Fibroblast of upper back skin (primary cell): ENCODE results near the gene PPFIA3.
A peak's percentile ranks its signal among the peaks of the same experiment; 100 is the strongest.
"Not testable (repeated sequence)": the region's sequence is repeated elsewhere in the genome, so short reads cannot be mapped to it uniquely, and the experiment has no call there.

ENCODE experiments used
- DNase-seq: peaks from one replicate; pipeline ENCODE4 v3.0.0-alpha.2; 2013

The PPFIA3 gene

DNA sequence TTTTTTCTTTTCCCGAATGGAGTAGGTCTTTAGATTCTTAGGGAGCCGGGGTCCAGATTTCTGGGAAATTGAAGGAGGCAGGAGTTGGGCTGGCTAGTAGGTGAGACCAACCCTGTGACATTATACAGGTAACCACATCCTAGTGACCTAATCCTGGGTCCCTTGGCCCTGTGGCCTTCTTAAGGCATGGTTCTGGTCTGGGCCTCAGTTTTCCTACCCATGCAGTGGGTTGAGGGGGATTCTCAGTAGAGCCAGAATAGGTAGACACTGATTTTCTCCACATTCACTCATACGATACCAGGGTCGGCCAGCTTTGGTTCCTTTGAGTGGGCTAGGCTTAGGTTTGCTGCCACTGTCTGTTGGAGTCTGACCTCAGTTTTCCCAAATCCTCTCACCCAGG is 7.2 kb downstream of the PPFIA3 start:
- DNase-seq = no peak

DNA sequence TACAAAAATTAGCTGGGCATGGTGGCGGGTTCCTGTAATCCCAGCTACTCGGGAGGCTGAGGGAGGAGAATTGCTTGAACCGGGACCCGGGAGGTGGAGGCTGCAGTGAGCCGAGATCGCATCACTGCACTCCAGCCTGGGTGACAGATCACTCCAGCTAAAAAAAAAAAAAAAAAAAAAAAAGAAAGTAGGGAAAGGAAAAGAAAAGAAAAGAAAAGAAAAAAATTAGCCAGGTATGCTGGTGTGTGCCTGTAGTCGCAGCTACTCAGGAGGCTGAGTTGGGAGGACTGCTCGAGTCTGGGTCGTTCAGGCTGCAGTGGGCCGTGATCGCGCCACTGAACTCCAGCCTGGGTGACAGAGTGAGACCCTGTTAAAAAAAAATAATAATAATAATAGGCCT is 7.9 kb downstream of the PPFIA3 start:
- DNase-seq = not testable (repeated sequence)

DNA sequence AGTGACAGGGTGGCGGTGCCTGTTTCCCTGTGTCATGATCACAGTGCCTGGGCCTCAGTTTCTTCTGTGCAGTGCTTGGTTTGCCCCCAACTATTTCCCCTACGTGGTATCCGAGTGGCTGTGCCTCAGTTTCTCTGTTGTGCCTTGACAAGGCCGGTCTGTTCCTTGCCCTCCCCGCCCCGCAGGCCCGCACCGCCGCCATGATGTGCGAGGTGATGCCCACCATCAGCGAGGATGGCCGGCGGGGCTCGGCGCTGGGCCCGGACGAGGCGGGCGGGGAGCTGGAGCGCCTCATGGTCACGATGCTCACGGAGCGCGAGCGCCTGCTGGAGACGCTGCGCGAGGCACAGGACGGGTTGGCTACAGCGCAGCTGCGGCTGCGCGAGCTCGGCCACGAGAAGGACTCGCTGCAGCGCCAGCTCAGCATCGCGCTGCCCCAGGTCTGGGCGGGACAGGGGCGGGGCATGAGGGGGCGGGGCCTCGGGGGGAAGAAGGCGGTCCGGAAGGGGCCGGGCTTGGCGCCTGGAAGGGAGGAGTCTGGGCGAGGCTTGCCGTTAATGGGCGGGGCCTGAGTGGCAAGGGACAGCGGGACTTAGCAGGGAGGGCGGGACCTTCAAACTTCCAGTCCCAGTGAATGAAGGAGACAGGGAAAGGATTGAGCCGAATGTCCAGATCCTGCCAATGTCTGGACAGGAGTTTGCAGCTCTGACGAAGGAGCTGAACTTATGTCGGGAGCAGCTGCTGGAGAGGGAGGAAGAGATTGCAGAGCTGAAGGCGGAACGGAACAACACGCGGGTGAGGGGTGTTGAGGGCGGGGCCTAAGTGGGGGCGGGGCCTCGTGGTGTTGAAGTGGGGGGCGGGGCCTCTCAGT is 8.6 kb downstream of the PPFIA3 start:
- peak; percentile 96 for DNase-seq

DNA sequence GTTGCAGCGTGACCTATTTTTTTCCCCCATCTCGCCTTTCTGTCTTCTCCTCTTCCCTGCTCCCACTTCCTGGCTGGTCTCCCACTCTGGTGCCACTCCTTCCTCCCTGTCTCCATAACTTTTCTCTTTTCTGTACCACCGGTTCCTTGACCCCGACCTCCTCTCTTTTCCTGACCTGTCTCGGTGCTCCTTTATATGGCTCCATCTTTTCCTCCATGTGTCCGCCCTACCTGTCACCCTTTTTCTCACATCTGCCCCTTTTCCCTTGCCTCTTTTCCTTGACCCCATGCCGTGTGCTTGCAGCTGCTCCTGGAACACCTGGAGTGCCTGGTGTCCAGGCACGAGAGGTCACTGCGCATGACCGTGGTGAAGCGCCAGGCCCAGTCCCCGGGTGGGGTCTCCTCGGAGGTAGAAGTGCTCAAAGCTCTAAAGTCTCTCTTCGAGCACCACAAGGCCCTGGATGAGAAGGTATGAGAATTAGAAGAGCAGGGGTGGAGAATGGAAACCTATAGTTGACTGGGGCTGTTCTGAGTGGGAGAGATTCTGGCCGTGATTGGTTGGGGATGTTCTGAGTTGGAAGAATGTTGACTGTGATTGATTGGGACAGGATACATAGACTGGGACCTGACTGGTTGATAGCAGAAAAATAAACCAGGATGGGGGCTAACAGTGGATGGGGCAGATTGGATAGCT is 9.3 kb downstream of the PPFIA3 start:
- no peak for DNase-seq

DNA sequence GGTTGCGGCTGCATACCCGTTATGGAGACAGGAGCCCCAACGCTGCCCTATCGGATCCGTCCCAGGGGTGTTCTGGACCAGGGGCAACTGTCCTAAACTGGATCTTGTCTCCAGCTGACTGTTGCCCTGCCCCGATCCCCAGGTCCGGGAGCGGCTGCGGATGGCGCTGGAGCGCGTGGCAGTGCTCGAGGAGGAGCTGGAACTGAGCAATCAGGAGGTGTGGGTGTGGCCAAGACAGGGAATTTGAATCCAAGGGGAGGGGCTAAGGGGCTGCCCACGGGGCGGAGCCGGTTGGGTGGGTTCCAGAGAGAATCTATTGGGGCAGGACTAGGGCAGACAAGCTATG is 9.9 kb downstream of the PPFIA3 start:
- no peak for DNase-seq

DNA sequence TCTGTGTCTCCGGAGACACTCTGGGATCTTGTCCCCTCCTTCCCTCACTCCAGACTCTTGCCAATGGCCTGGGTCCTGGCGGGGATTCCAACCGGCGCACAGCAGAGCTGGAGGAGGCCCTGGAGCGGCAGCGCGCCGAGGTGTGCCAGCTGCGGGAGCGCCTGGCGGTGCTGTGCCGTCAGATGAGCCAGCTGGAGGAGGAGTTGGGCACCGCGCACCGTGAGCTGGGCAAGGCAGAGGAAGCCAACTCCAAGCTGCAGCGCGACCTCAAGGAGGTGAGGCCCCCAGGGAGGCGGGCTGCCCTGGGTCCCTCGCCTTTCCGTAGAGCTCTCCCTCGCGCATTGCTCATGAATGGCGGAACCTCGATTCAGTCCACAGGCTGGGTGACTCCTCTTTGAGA is 11.0 kb downstream of the PPFIA3 start:
- no peak for DNase-seq

DNA sequence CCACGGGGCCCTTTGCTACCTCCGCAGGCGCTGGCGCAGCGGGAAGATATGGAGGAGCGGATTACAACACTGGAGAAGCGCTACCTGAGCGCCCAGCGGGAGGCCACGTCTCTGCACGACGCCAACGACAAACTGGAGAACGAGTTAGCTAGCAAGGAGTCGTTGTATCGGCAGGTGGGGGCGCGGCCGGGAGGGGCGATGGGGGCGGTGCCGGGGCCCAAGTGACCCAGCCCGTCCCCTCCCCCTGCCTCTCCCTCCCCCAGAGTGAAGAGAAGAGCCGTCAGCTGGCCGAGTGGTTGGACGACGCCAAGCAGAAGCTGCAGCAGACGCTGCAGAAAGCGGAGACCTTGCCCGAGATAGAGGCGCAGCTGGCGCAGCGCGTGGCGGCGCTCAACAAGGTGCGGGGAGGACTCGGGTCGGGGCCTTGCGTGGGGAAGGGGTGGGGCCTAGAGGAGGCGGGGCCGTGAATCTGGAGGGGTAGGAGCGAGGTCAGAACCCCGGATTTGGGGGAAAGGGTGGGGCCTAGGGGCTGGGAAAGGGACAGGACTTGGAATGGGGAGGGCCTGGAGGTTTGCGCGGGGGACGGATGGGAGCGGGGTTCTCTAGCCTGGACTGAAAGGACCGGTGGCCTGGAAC is 13.7 kb downstream of the PPFIA3 start:
- DNase-seq = no peak

DNA sequence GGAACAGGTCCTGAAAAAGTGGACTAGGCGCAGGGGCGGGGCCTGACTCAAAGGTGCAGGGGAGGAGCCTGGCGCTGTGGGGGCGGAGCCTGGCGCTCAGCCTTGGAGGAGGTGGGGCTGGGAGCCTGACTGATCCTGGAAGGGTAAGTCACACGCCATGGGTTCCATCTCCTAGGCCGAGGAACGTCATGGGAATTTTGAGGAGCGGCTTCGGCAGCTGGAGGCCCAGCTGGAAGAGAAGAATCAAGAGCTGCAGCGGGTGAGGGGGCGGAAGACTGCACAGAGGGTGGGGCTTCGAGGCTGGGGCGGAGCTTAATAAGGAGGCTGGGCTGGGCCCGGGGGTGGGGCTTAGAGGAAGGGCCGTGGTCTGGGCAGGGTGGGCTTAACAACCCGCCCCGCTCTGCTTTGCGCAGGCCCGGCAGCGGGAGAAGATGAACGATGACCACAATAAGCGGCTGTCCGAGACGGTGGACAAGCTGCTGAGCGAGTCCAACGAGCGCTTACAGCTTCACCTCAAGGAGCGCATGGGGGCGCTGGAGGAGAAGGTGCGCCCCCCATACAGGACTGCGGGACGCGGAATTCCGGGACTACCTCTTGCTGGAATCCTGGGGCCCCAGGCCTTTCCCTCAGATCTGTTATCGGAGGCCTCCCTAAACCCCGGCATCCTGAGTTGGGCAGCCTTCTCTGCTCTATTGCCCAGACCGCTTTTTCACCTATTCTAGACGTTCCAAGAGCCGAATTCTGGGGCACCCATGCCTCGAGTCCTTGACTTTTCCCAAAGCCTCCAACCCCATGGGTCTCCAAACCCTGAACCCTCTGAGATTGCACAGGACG is 14.5 kb downstream of the PPFIA3 start:
- DNase-seq = peak; percentile 48

DNA sequence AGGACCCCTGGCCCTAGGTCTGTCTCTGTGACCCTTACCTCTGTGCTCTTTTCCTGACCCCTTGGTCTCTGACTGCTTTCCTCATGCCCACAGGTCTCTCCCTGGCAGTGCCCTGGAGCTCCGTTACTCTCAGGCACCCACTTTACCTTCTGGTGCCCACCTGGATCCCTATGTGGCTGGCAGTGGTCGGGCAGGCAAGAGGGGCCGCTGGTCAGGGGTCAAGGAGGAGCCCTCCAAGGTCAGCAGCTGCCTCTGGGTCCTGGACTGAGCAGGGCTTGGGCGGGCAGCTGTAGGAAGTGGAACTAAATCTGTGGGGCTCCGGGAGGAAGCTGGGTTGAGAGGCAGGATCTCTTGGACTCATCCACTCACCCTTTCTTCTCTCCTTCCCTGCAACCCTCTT is 16.3 kb downstream of the PPFIA3 start:
- DNase-seq = no peak

DNA sequence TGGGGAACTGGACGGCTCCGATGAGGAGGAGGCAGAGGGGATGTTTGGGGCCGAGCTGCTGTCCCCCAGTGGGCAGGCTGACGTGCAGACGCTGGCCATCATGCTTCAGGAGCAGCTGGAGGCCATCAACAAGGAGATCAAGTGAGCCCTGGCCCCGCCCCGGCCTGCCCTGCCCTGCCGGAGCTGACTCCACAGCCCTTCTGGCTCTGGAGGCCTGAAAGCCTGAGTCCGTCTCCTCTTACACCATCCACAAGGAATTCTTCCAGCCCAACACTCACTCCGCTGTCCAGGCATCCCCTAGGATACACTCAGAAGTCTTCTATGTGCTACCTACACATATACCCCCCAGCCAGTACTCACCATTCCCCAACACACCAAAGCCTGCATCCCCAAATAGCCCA is 17.4 kb downstream of the PPFIA3 start:
- DNase-seq = no peak

DNA sequence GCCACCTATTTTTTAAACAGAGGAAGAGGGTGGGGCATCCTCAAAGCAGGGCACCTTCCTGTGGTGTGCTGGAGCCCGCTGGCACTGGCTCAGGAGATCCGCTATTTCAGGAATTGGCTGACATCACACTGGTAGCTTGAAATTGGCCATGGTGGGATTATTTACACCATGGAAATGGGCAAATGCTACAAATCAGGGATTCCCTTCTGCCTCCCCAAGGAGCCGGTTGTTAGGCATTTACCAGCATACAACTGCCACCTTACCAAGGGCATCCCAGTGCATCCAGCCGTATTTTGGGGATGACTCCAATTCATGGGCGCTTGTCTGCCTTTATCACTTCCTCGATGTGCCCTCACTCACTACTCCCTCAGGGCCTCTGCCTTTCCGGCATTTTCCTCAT is 21.6 kb downstream of the PPFIA3 start:
- DNase-seq = no peak

DNA sequence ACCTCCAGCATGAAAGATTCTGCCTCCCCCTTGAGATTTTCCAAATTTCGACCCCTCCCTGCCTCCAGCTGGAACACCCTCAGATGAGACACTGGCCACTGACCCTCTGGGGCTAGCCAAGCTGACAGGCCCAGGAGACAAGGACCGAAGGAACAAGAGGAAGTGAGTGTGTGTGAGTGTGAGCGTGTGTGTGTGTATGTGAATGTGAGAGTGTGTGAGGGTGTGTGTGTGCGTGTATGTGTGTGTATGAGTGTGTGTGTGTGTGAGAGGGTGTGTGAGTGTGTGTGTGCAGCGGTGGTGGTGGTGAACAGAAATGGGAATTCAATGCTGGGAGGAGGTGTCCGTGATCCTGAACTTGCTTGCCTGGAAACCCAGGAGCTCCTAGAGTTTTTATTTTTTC is 22.0 kb downstream of the PPFIA3 start:
- no peak for DNase-seq

DNA sequence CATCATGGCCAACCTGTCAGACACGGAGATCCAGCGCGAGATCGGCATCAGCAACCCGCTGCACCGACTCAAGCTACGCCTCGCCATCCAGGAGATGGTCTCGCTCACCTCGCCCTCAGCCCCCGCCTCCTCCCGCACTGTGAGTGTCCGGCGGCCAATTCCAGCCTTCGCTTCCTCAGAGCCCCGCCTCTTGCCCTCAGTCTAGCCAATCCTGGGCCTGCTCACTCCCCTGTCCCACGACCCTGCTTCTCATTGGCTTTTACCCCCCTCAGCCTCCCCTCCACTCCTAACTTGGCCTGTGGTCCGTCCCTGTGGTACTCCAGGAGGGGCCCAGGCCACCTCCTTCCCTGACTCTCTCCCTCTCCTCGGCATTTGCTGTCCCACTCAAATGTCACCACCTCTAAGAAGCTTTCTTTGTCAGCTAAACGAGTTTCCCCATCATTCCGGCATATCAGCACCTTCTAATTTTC is 23.6 kb downstream of the PPFIA3 start:
- peak; percentile 93 for DNase-seq

DNA sequence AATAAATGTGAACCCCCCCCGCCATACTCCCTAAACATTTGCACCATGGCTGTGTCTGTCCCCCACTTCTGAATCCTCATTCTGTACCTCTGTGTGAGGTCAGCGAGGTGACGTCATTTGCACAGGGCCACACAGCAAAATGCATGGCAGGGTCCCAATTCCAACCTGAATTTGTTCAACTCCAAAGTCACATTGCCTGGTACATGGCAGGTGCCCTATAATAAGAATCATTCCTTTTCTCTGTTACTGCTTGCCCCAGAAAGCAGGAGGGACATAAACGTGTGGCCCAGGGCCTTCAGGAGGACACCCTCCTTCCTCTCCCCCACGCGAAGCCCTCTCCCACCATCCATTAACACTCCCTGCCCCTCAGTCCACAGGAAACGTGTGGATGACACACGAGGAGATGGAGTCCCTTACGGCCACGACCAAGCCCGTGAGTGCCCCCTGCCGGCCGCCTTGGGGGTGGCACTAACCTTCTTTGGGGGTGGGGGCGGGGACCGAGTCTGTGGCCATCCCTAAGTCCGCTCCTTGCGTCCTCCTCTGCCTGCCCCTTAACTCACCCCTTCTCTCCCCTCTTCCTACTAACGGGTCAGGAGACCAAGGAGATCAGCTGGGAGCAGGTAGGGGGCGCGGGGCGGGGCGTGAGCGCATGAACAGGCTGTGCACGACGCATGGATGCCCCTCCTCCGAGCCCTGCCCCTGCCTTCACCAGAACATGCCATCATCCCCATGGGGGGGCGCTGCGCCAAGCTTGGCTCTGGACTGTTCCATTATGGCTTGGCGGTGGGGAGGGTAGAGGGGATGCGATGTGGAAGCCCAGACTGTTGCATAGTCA is 26.4 kb downstream of the PPFIA3 start:
- peak; percentile 73 for DNase-seq

DNA sequence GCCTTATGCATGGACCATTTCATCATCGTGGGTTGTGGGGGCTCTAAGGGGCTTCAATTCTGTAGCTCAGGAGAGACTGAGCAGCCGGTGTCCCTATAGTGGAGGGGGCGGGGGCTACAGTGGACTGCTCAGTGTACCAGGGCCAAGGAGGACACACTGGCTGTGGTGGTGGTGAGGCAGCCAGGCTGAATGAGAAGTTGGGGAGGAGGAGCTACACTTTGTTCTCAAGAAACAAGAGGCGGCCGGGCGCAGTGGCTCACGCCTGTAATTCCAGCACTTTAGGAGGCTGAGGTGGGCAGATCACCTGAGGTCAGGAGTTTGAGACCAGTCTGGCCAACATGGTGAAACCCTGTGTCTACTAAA is 27.0 kb downstream of the PPFIA3 start:
- peak; percentile 31 for DNase-seq

DNA sequence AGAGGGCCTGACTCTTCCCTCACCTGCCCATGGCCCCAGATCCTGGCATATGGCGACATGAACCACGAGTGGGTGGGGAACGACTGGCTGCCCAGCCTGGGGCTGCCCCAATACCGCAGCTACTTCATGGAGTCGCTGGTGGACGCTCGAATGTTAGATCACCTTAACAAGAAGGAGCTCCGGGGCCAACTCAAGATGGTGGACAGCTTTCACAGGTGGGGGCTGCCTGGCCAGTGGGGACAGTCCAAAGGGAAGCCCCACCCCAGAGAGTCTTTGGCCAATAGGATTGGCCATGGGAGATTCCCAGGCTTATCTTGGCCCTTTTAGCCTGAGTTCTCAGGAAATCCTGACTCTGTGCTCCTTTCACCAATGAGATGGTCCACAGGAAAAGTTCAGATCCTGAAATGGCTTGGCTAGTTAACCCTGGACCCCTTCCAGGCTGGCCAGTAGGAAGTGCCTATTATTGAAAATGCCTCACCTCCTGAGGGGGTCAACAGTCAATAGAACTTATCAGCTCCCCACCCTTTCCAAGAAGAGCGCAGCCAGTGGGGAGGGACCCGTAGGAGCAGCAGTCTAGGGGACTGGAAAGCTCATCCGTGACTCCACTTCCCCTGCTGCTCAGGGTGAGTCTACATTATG is 28.8 kb downstream of the PPFIA3 start:
- DNase-seq = no peak

DNA sequence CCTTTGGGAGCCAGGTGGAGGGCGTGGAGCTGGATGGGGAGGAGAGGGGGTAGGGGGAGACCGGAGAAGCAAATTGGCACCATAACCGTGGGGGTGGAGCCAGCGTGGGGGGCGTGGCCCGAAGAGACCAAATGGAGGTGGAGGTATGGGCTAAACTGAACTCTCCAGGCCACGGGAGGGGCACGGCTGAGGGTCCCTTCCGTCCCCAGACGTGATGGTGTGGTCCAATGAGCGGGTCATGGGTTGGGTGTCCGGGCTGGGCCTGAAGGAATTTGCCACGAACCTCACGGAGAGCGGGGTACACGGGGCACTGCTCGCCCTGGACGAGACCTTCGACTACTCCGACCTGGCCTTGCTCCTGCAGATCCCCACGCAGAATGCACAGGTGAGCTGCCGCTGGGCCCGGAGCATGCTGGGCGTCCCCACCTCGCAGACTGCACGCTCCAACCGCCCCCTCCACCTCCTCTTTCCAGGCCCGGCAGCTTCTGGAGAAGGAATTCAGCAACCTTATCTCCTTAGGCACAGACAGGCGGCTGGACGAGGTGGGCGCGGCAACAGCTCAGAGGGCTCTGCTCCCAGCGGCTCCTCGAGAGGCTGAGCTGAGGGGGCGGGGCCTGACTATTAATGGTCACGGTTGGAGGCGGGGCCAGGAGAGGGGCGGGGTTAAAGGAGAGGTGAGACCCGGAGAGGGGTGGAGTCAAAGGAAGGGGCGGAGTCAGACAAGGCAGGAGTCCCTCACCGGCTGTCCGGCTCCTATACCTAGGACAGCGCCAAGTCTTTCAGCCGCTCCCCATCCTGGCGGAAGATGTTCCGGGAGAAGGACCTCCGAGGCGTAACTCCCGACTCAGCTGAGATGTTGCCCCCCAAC is 29.7 kb downstream of the PPFIA3 start:
- peak; percentile 95 for DNase-seq

DNA sequence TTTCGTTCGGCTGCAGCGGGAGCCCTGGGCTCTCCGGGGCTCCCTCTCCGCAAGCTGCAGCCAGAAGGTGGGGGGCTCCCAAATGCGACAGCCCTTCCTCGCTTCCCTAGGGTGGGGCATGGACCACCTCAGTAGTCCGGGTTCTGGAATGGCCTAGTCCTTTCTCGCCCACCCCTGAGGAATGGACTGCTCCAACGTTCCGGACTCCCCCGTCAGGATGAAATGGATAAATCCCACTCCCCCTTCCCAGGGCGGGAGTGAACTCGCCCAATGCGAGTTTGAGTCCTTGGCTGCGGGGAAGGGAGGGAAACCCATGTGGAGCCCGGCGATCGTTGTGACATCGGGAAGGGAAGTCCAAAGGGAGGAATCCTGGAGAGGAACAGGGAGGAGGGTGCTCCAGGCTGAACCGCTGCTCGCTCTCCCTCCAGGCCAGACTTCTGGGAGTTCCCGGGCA is 30.3 kb downstream of the PPFIA3 start:
- DNase-seq = peak; percentile 86

DNA sequence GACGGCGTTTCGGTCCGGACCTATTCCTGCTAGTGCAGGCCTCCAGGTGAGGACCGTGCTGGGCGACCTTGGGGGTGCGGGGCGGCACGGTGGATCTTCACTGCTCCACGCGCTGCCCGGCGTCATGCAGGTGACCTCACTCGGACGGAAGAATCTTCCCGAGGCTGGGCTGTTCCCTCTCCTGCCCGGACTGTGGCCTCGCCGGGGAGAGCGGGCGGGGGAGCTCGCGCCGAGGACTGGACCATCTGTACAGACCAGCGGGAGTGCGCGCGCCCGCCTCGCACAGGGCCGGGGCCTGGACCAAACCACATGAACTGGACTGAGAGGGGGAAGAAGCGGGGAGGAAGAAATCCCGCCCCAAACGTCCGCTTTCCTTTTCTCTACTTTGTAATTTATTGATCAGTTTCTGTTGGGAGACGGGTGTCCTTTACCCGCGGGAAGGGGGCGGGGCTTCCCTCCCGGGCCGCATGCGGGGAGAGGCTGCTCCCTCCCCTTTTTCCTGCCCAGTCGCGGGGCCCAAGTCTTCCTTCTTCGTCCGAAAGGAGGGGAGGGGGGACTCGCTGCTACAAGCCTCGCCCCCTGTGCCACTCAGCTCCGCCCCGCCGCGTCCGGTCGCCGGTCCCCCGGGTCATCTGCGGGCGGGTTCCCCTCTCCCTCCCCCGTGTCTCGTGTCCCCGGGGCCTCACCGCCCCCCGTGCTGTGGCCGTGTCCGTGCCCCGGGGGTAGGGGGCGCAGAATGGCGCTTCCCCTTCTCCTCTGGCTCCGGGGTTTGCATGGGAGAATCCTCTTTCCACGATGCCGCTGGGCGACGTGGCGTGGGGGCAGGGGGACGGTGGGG is 31.0 kb downstream of the PPFIA3 start:
- DNase-seq = peak; percentile 80

DNA sequence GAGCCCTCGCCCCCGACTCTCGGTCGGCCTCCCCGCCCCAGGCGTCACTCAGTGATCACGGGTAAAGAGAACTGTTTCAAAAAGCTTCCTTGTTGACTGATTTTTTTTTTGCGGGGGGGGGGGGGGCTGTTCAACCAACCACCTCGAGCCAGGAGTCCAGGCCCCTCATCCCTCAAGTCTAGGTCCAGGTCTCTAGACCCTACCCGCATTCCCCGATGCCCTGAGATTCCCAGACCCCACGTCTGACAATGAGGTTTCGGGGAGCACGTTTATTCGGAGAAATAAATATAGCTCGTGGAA is 31.6 kb downstream of the PPFIA3 start:
- DNase-seq = no peak
